M059J (cell line): ENCODE measurements around the gene BDNF. TPM values are rescaled to one million over a fixed set of nuclear protein-coding genes. Genes with fewer than 3 reads are reported as not detected.

Experiments used
- DNase-seq: peaks from one replicate; pipeline ENCODE4 v3.0.0-alpha.2; 2012; ENCODE audit warnings: low read depth
- total RNA-seq: library from RNA; depleted of rRNA; stranded (reverse); fragments of >200 nt; shearing (Covaris generic); gene quantifications from 2 replicates; pipeline ENCODE4 v1.2.3, GENCODE V29; 2014

The BDNF gene
- total RNA-seq, 1 experiment from 2014 or later: 46.9 TPM

- DNase-seq: no peak
Measured at GRCh38 chr11:27705873-27706820, 5.9 kb upstream of the BDNF start.

- peak; percentile 69 for DNase-seq
Measured at GRCh38 chr11:27703481-27703880, 3.2 kb upstream of the BDNF start.

GRCh38 chr11:27702811-27703210, 2.6 kb upstream of the BDNF start:
- no peak for DNase-seq

- DNase-seq: peak; percentile 82
Measured at GRCh38 chr11:27701355-27702105, 1.3 kb upstream of the BDNF start.

- DNase-seq: no peak
Measured at GRCh38 chr11:27699926-27700350, 317 bp downstream of the BDNF start.

GRCh38 chr11:27699242-27699925, 871 bp downstream of the BDNF start:
- DNase-seq: peak; percentile 66

- DNase-seq: peak; percentile 92
Measured at GRCh38 chr11:27698872-27699241, 1.4 kb downstream of the BDNF start.

- DNase-seq: no peak
Measured at GRCh38 chr11:27697679-27698275, 2.5 kb downstream of the BDNF start.

- DNase-seq: no peak
Measured at GRCh38 chr11:27696961-27697360, 3.3 kb downstream of the BDNF start.

GRCh38 chr11:27696115-27696514, 4.1 kb downstream of the BDNF start:
- no peak for DNase-seq

GRCh38 chr11:27694992-27695391, 5.3 kb downstream of the BDNF start:
- no peak for DNase-seq

GRCh38 chr11:27693398-27693797, 6.9 kb downstream of the BDNF start:
- no peak for DNase-seq

GRCh38 chr11:27692781-27693180, 7.5 kb downstream of the BDNF start:
- DNase-seq: no peak

GRCh38 chr11:27688076-27688475, 12.2 kb downstream of the BDNF start:
- DNase-seq: no peak

GRCh38 chr11:27681664-27682063, 18.6 kb downstream of the BDNF start:
- no peak for DNase-seq

- no peak for DNase-seq
Measured at GRCh38 chr11:27679136-27680015, 20.9 kb downstream of the BDNF start.

GRCh38 chr11:27678242-27678641, 22.0 kb downstream of the BDNF start:
- DNase-seq: peak; percentile 61

- DNase-seq: no peak
Measured at GRCh38 chr11:27677108-27677507, 23.1 kb downstream of the BDNF start.

- DNase-seq: no peak
Measured at GRCh38 chr11:27673979-27674663, 26.1 kb downstream of the BDNF start.

GRCh38 chr11:27672836-27673464, 27.3 kb downstream of the BDNF start:
- peak; percentile 67 for DNase-seq
